HG03558 (cell line): ENCODE measurements around the gene INSRR.

Experiments
- ATAC-seq: cut with Tn5 transposase; IDR thresholded peaks from one replicate; pipeline ENCODE4 v1.9.1; 2021; ENCODE audit warnings: moderate number of reproducible peaks; ENCODE audit not compliant: unreplicated experiment; ENCODE audit errors: extremely low read depth

The INSRR gene

DNA sequence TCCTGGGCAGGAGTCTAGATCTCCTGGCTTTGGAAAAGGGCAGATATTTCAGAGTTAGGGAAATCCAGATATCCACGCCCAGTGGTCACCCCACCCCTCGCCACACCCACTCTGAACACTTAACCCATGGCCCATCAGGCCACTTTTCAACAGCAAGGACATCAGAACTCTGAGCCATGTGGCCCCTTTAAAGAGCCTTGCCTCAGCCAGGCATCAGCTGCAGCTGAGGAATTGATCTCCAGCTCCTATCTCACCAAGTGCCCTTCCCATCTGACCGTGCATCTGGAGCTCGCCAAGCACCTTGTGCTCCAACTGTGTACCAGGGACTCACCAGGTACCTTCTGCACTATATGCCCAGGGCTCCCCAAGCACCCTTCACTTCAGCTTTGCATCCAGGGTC is 22.0 kb downstream of the INSRR start:
- no peak for ATAC-seq

DNA sequence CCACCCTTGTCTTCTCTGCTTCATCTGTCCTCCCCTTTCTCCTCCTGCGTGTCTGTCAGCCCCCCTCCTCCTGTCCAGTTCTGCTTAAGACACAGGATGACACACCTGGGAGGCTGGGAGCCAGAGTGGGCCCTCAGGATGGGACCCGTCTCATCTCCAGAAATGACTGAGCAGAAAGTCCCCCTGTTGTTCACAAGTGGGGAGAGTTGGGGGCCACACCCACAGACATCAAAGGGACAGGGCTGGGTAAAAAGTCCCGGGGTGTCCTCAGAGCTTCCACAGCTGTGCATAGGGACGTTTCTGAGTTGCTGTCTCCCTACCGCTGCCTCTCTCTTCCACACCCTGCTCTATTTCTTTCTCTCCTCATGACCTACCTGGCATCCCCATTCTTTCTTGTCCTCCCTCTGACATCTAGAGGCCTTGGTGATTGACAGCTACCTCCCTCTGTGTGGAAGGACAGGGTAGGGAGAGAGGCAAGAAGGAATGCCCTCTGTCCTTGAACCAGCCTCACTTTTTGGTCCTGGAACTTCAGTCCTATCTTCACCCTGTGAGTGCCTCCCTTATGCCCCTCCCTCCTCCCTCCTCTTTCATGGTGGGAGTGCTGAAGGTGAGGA is 22.8 kb downstream of the INSRR start:
- no peak for ATAC-seq

DNA sequence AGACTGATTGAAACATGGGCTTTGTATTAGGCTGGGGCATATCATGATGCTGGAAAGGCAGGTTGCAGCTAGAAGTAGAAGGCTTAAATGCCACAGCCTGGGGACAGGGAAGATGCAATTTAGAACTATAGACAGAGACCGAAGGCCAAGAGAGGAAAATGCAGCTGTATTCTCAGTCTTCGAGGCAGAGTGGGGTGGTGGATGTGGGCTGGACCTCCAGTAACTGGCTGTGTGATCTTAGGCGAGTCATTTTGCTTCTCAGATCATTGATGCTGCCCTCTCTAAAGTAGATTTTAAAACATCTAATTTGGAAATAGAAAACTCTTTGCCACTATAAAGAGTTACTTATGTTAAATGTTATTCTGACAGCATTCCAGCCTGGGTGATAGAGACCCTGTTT is 24.6 kb downstream of the INSRR start:
- no peak for ATAC-seq

DNA sequence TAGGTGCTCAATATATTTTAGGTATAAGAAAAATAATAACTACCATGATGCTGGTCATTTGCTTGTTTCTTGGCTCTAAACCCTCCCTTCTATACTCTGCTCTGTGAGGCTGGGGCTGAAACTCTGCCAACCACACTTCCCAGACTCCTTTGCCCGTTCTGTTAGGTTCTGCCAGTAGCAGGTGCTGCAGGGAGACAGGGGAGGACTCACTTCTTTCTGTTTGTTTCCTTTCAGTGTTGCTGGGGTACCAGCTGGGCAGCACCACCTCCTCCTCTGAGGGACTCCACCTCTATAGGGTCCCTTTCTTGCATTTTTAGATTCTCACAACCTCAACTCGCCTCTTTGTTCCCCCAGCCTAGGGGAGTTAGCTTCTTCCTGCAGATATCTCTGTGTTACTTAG is 25.3 kb downstream of the INSRR start:
- ATAC-seq = no peak

DNA sequence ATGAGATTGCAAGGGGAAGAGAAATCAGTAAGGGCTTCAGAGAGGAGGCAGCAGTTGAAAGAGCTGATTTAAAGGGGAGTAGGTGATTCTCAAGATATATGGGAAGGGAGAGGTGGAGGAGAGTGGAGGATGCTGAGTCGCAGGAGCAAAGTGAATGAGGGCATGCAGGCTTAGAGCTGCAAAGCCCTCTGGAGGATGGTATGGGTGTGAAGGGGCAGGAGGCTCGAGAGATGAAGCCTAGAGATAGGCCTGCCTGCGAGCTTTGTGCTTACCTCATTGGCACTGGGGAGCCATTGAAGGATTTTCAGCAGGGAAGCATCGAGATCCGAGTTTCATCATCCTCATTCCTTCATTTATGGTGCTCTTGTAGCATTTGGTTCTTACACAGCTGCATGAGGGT is 26.5 kb downstream of the INSRR start:
- no peak for ATAC-seq

DNA sequence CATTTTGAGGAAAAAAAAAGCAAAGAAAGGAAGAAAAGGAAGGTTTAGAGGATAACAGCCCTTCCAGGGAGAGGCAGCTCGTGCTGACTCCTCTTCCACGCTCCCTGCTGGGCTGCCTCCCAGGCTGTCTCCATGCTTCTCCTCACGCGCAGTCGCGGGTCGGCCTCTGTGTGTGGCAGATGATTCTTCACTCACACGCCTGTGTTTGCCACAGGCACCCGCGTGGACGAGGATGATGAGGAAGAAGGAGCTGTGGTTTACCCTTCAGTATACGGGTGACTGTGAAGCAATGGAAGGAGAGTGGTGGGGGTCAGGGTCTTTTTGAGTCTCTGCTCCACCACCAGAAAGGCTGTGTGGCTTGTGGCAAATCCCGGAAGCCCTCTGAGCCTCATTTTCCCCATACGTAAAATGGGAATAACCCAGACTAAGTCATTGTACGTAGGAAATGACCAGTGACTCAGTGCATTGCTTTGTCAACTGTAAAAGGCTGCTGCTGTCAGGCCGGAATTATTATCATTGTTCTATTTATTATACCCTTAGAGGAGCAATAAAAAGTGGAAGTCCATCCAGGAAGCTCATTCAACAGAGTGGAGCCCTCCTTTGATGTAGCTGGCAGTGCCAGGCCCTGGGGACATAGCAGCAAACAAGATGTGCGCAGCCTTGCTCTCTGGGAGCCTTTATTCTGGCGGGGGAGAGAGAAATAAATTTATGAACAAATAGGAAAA is 30.4 kb downstream of the INSRR start:
- no peak for ATAC-seq

DNA sequence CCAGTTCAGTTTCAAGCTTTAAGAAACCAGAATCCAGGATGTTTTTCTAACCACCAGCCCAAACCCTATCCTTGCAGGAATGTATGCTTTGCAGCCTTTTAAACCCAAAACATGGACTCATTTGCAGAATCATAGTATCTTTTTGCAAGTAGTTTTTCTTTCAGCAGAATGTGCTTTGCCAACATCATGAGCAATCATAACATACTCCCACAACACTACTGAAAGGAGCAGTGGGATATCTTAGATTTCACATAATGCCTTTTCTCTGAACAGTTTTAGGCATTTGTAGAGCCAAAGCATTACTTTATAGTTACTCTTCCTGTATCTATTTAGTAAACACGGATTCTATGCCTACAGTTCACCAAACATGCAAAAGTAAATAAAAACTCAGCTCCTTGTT is 32.3 kb downstream of the INSRR start:
- no peak for ATAC-seq

DNA sequence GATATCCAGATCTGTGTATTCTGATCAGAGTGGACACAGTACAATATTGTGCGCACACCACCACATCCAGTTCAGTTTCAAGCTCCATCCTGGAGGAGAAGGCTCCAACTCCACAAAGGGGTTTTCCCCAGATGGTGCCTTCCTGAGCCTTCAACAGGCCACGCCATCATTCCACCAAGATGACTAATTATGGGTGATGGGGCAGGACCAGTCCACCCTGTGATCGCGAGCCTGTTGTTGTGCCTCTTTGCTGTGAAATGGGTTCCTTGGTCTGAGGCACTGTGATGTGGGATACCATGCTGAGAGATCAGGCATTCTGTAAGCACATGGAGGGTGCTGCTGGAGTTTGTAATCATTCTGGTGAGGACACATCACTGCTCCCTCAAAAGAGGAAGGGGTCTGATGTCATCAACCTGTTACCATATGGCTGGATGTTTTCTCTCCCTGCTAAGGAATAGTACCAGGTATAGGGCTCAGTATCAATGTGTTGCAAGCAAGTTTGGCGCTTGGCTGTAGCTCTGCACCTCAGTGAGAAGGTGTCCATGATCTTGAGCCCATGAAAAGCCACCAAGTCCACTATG is 35.6 kb downstream of the INSRR start:
- no peak for ATAC-seq

DNA sequence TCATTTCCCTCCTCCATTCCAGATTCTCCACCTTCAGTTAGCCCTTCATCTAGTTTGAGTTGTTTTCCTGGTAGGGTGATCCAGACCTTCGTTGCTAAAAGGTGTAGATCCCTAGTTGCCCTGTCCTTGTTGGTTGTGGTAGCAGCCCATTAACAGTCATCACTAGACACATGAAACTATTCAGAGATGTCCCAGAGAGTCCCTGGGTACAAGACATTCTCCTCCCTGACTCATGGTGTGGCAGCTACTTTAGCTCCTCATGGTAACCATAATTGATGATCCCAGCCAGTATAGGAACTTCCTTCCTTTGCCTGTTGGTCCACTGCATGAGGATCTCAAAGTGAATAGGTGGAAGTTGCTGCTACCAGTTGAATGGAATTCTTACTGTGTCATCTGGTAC is 36.2 kb downstream of the INSRR start:
- ATAC-seq = no peak

DNA sequence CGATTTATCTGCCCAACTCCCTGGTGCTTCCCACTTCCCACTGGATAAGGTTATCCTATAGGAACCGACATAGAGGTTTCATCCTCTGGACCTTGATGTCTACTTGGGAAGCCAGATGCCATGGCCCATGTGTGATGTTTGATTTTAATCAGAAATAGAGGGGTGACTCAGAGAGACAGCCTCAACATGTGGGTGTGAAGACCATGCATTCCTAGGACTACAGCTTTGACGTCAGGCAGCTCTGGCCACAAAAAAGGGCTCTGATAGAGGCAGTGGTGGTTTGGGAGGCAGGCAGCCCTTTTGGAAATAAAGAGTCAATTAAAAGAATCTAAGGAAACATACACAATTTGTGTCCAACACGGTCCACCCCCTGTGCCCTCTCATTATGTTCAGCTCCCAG is 37.1 kb downstream of the INSRR start:
- no peak for ATAC-seq

DNA sequence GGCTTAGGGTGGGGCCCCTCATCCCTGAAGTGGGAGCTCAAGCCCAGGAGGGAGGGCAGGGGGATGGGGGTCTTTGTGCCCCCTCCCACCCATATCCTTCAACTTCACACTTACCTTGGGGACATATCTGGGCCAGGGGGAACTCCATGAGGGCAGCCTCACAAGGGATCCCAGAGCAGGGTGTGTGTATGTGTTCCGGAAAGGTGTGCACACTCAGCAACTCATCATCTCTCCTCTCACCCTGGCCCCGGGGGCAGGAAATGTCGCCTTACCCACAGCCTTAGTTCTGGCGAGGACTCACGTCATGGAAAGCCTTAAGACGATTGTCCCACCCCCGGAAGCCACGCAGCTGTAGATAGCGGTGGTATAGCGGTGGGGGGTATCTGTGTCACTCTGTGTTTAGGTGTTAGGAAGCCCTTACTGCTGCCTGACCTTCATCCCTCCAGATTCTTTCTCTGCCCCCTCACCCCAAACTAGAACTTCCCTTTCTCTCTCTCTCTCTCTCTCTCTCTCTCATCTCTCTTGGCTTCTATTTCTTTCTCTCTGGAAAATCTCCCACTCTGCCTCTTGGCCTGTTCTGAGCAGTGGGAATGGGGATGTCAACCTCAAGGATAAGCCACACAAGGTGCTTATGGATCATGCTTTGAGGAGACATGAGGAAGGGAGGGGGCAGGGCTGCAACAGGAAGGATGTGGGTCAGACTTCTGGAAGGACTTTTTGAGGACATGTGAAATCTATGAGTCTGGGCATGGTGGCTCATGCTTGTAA is 42.2 kb downstream of the INSRR start, which contains the start of gene SH2D2A:
Gene SH2D2A, minus strand, starts transcription at position 288 of the 768 bp plus-strand sequence. Its CDS starts 140 bp downstream, at position 148.
- no peak for ATAC-seq

DNA sequence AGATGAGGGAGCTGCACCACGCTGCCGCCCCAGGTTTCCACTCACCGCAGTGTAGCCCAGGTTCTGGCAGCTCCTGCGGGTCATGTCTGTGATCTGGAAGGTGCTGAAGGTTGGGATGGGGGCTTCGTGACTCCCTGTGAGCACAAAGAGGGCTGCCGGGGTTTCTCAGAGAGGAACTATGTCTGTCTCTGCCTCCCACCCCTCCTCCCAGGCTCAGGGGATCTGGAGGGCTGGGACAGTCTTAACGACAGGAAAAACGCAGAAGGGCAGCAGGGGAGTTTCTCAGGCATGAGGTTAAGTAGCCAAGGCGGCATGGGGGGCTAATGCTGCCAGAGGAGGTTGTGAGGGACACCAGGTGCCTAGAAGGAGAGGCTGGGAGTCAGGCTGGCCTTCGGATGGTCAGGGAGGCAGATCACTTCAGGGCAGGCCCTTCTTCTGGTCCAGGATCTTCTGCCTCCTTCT is 42.9 kb downstream of the INSRR start:
- no peak for ATAC-seq

DNA sequence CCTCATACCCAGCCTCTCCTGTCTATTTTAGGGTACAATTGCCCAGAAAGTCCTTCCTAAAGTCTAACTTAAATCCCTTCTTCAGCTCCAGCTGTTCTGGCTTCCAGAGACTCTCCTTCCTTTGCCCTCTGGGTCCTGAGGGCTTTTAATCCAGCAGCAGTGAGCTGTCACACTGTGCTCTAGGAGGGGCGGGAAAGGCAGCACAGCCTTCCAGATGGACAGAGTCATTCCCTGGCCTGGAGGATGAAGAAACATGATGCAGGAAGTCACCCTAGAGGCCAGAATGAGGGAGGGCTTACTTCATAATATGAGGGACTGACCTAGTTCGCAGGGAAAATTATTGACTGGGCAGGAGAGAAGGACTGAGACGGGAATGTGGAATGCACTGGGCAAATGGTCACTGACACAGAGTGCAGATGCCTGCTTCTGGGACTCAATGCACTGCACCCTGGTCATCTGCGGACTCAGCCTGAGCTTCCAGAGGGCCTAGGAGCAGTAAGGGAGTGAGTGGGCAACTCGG is 43.5 kb downstream of the INSRR start:
- ATAC-seq = no peak

DNA sequence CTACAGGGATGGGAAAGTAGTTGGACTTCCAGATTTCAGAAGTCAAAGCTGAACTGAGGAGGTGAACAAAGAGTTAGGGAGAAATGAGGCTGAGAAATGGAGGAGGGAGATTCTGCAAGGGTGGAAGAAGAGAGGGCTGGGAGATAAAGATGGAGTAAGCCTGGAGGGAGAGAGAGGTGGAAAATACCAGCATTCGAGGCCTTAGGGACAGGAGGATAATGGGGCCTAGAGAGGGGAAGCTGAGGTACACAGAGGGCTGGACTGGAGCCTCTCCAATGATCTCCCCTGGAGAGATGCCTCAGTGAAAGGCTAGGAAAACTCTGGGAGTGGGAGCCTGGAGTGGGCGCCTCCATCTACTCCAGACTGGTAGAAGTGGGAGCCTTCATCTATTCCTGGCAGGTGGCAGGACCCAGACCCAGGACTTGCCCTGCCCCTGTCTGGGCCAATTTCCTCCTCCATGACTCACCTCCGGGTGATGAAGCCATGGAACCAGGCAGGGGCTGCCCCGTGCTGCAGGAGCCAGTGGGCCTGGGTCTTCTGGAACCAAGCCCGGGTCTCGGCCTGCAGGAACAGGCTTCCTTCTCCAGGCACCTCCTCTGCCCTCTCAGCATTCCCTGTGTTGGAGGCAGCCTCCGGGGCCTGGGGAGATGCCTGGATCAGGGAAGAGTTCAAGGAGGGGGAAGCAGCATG is 44.2 kb downstream of the INSRR start:
- ATAC-seq = no peak

DNA sequence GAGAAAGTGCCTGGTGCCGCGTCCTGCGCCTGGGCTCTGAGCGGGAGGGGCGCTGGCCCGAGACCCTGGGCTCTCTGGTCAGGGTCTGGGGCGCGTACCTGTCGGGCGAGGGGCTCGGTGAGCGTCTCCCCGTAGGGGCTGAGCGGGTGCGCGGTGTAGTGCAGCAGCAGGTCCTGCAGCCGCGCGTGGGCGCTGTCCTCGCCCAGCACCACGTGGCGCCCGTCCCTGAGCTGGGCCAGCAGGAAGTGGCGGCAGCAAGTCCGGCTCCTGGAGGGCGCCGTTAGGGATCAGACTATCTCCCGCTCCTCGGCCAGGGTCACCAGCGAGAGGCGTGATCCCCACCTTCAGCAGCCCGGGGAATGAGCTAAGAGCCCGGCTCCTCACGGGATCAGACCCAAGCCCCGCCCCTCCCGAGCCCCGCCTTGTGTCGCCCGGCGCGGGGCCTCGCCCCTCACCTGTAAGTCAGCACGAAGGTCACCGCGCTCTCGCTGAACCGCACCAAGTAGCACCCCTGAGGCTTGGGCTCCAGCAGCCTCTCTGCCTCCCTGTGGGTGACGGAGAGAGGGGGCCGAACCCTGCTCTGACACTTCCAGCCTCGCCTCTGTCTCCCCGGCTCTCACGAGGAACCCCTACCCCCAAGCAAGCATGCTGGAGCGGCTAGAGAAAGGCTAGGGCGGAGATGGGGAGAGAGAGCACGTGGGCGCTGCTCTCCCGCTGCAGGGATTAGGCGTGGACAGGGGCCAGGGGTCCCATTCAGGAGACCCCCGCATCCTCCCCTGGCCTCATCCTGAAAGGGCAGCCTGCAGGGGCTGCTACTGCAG is 45.0 kb downstream of the INSRR start:
- ATAC-seq = no peak

DNA sequence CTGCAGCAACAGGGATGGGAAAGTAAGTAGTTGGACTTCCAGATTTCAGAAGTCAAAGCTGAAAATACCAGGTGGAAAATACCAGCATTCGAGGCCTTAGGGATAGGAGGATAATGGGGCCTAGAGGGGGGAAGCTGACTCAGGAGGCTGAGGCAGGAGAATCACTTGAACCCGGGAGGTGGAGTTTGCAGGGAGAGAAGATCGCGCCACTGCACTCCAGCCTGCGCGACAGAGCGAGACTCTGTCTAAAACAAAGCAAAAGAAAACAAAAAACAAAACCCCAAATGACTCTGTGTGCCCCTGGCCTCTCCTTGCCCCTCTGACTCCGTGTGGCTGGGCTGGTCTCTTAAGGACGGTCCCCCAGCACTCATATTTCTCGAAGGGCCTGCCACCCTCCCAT is 45.6 kb downstream of the INSRR start:
- ATAC-seq = no peak

DNA sequence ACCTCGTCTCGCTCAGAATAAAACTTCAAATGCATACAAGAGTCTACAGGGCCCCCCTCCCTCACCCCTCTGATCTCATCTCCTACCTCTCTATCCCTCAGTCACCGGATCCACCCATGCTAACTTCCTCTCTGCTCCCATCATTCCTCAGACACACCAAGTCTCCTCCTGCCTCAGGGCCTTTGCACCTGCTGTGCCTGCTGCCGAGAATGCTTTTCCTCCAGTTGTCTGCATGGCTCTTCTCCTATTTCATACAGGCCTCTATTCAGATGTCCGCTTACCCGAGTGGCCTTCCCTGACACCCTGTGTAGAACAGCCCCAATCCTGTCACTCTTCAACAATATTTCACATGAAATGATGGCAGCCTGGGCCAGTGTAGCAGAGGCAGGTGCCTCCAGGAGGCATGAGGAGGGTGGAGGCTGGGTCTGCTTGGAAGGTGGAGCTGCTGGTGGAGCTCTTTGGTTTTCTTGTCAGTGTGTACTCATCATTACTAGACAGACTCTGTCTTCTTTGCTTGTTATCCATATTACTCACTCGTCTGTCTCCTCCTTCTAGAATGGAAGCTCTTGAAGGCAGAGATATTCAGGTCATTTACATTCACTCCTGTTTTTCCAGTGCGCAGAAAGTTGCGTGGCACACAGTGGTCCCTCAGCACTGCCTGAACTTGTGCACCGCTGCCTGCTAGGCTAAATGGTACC is 46.5 kb downstream of the INSRR start:
- ATAC-seq = no peak

DNA sequence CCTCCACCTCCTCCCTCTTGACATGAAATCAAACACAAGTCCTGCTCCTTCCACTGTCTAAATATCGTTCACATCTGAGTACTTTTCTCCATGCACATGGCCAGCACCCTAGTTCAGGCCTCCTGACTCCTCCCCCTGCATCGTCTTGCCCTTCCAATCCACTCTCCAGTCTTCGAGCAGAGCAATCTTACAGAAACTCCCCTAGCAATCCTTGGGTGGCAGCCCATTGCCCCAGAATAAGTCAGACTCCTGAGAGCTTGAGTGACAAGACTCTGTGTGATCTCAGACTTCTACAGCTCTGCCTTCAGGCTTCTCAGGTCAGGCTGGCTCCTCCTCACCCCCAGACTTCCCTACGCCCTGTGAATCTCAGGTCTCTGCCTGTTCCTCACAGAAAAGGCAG is 47.7 kb downstream of the INSRR start:
- ATAC-seq = no peak
